Pons (tissue), 1 donor: Measurements from ENCODE around the gene IGF2BP3.

ENCODE experiments used
- DNase-seq: peaks from one replicate; pipeline ENCODE4 v3.0.0-alpha.2; 2016; ENCODE audit warnings: low spot score

Gene IGF2BP3

DNA sequence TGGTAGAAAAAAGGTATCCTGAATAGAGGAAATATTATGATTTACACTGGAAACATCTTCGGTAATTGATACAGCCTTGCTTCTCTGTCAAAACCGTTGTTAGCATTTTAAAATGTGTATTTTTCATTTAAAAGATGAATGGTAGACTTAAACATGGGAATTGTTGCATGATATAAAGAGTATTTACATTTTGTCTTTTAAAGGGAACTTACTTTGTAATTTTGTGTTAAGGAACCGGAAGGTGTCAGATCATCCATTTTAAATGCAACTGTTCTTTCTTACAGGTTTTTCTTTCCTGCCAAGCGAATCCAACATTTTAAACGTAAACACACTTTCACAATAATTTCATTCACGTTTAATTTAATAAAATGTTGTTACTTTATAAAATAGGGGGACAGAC, 1.8 kb upstream of the IGF2BP3 start:
- no peak for DNase-seq

- DNase-seq: no peak
These were observed 992 bp upstream of the IGF2BP3 start for GRCh38 chr7:23471106-23471859.

DNA sequence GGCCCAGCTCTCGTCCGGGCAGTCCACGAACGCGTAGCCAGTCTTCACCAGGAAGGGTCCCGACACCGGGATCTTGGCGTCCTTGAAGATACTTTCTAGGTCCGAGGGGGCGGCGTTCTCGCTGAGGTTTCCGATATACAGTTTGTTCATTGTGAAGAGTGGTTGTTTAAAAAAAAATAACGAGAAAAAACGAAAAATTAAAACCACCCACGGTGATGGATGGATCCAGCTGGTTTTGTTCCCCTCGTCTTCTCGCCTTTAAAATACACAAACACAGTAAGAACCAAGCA, 385 bp downstream of the IGF2BP3 start:
- DNase-seq: no peak

GRCh38 chr7:23469150-23469960, 936 bp downstream of the IGF2BP3 start:
- no peak for DNase-seq

DNA sequence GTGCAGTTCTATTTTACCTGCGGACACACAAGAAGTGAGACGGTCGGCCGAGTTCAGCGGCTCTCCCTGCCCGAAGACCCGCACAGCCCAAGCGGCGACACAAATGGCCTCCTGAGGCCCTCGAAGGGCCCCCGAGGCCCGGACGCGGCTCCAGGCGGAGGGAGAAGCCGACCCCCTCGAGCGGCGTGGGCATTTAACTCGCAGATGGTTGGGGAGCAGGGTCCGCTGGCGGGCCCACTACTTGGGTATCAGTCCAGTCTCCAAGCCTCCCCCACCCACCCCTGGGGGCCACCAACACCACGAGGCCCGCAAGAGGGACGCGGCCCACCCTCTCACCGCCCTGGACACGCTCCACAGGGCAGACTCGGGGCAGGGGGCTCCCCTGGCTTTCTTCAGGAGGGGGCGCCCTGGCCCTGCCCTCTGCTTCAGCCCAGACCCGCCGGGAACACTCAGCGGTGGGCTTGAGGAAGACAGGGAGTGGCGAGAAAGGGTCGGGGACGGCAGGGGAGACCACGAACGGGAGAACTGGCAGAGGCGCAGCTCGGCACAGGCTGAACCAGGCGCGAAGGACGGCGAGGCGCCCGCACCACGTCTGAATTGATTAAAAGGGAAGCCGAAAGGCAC, 1.7 kb downstream of the IGF2BP3 start:
- DNase-seq: no peak

GRCh38 chr7:23467806-23468525, 2.3 kb downstream of the IGF2BP3 start:
- DNase-seq: no peak

DNA sequence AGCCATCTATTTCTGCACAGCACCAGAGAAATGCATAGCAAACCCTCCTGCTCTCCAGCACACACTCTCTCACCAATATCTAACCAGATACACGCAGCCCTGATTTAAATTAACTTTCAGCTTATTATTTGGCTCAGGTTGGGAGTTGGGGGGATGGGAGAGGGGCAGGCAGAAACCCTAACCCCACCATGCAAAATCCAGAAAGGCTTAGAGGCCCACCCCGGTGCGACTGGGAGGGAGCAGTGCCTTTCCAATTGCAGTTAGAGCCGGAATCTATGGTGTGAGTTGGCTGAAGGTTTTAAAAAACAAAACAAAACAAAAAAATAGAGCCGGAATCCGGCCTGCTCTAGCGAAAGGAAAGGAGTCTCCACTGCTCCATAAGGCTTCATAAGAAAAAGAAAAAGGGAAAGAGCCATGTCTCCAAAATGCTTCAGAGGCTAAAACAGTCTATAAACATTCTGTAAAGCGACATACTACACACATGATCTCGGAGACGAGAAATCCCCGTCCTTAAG, 2.9 kb downstream of the IGF2BP3 start:
- no peak for DNase-seq

GRCh38 chr7:23462846-23463245, 7.4 kb downstream of the IGF2BP3 start:
- DNase-seq: peak; percentile 63

- DNase-seq: no peak
These were observed 12.2 kb downstream of the IGF2BP3 start for GRCh38 chr7:23458044-23458443.

DNA sequence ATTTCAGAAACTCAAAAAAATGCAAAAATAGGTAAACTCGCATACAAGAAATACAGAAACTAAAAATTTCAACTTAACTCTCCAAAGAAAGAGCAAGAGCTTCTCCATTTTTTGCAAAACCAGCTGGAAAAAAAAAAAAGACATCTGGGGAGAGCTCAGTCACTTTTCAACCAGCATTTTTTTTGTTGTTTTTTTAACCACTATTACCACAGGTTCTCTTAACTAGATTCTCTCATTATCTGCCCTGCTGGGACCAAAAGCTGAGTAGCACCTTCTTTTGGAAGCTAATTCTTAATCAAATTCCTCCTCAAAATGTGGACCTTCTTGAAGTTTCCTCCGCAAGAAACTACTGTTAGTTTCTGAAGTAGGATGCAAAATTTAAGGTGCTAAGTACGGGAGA, 14.2 kb downstream of the IGF2BP3 start:
- DNase-seq: no peak

- DNase-seq: no peak
These were observed 15.3 kb downstream of the IGF2BP3 start for GRCh38 chr7:23454881-23455526.

DNA sequence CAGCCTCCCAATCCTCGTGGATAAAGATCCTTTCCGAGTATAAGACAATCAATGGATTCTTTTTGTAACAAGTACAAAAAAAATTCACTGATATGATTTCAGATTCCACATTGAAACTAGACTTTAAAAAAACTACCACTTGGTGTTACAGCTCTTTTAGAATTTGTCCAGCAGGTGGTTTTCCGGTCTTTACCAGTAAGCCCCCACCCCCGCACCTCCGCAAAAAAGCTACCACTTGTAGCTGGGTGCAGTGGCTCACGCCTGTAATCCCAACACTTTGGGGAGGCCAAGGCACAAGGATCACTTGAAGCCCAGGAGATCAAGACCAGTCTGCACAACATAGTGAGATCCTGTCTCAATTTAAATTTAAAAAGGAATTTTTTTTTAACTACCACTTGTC, 19.8 kb downstream of the IGF2BP3 start:
- DNase-seq: no peak

DNA sequence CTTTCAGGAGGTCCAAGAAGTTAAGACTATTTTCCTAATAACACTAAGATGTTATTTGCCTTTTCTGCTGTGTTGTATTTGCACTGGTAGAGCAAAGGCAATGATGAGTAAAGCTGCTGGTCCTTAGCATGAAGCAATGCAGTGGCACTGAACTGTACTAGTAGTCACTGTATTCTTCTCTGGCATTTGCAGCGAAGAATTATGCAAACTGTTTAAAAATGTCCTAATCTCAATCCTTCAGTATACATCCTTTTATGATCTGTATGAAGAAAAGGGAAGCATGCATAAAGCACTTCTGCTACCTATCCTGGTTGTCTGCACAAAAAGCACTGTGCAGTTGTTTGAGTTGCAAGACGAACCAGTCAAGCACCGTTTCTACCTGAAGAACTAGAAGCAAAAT, 20.4 kb downstream of the IGF2BP3 start:
- no peak for DNase-seq

GRCh38 chr7:23445326-23445725, 25.0 kb downstream of the IGF2BP3 start:
- DNase-seq: no peak

DNA sequence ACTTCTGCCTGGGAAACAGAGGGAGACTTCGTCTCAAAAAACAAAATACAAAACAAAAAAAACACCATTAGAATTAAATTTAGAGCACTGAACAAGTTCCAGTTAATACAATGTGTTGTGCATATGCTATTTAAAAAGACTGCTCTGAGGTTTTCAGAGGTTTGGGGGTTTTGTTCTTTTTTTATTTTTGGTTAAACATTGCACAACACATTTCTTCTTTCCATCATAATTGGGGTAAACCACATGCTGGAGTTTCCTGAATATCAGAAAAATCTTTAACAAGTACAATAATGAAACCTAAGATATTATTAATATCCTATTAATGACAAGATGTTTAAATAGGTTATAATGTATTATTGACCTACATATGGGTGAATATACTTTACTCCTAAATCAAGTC, 26.3 kb downstream of the IGF2BP3 start:
- DNase-seq: no peak

GRCh38 chr7:23438171-23438570, 32.1 kb downstream of the IGF2BP3 start:
- DNase-seq: no peak

GRCh38 chr7:23434147-23434917, 36.0 kb downstream of the IGF2BP3 start:
- DNase-seq: no peak

GRCh38 chr7:23431702-23432199, 38.5 kb downstream of the IGF2BP3 start:
- DNase-seq: no peak

- no peak for DNase-seq
These were observed 39.4 kb downstream of the IGF2BP3 start for GRCh38 chr7:23430893-23431259.

GRCh38 chr7:23426876-23427275, 43.4 kb downstream of the IGF2BP3 start:
- DNase-seq: no peak

- no peak for DNase-seq
These were observed 47.4 kb downstream of the IGF2BP3 start for GRCh38 chr7:23422909-23423308.
